Skeletal muscle cell (primary cell): ENCODE measurements around the gene STIP1.
"Not testable (repeated sequence)": the region's sequence is repeated elsewhere in the genome, so short reads cannot be mapped to it uniquely, and the experiment has no call there.

Experiments
- DNase-seq: peaks from one replicate; pipeline ENCODE4 v3.0.0-alpha.2; 2010; ENCODE audit warnings: low read depth
- H3K4me3 ChIP-seq: 2 replicates; pipeline ENCODE4 v1.5.1; 2011; ENCODE audit warnings: low read depth, mild to moderate bottlenecking, control low read depth, low read length, moderate library complexity

STIP1 gene

GRCh38 chr11:64156235-64157011, 29.5 kb upstream of the STIP1 start:
- H3K4me3 ChIP-seq = no peak overlapping the region

GRCh38 chr11:64157631-64158394, 28.2 kb upstream of the STIP1 start:
- H3K4me3 ChIP-seq = no peak overlapping the region
- no peak for DNase-seq

More at GRCh38 chr11:64156235-64157011, 29.5 kb upstream of the STIP1 start:
- DNase-seq = no peak

- DNase-seq = no peak
- H3K4me3 ChIP-seq = no peak overlapping the region
Measured at GRCh38 chr11:64161037-64161436, 24.9 kb upstream of the STIP1 start.

- not testable (repeated sequence) for DNase-seq, H3K4me3 ChIP-seq
Measured at GRCh38 chr11:64162769-64163168, 23.2 kb upstream of the STIP1 start.

GRCh38 chr11:64163951-64164350, 22.0 kb upstream of the STIP1 start:
- DNase-seq = no peak

GRCh38 chr11:64164392-64165312, 21.3 kb upstream of the STIP1 start:
- DNase-seq = no peak
- peak overlapping the region; percentile 69 for H3K4me3 ChIP-seq

More at GRCh38 chr11:64163951-64164350, 22.0 kb upstream of the STIP1 start:
- H3K4me3 ChIP-seq = no peak overlapping the region

GRCh38 chr11:64165481-64165841, 20.5 kb upstream of the STIP1 start:
- H3K4me3 ChIP-seq = peak overlapping the region; percentile 69
- DNase-seq = no peak

GRCh38 chr11:64165842-64166635, 19.9 kb upstream of the STIP1 start, which contains the start of gene MACROD1:
Gene MACROD1 (minus strand): TSS chr11:64166113. CDS start chr11:64165994, 119 bp downstream.
- H3K4me3 ChIP-seq = peak within 1 kb of the TSS; percentile 69
- DNase-seq = peak; percentile 31

GRCh38 chr11:64170419-64170818, 15.6 kb upstream of the STIP1 start:
- no peak for DNase-seq
- H3K4me3 ChIP-seq = no peak overlapping the region

GRCh38 chr11:64173616-64174355, 12.2 kb upstream of the STIP1 start:
- DNase-seq = no peak

GRCh38 chr11:64176751-64177150, 9.2 kb upstream of the STIP1 start:
- DNase-seq = no peak
- no peak overlapping the region for H3K4me3 ChIP-seq

More at GRCh38 chr11:64173616-64174355, 12.2 kb upstream of the STIP1 start:
- no peak overlapping the region for H3K4me3 ChIP-seq

- DNase-seq = no peak
- no peak overlapping the region for H3K4me3 ChIP-seq
Measured at GRCh38 chr11:64178203-64178602, 7.8 kb upstream of the STIP1 start.

GRCh38 chr11:64178951-64179639, 6.9 kb upstream of the STIP1 start:
- no peak for DNase-seq
- H3K4me3 ChIP-seq = no peak overlapping the region

- peak overlapping the region; percentile 32 for H3K4me3 ChIP-seq
- DNase-seq = no peak
Measured at GRCh38 chr11:64180891-64181290, 5.1 kb upstream of the STIP1 start.

GRCh38 chr11:64181506-64182411, 4.2 kb upstream of the STIP1 start:
- H3K4me3 ChIP-seq = peak overlapping the region; percentile 32
- peak; percentile 80 for DNase-seq

- H3K4me3 ChIP-seq = no peak overlapping the region
- no peak for DNase-seq
Measured at GRCh38 chr11:64183890-64184289, 2.1 kb upstream of the STIP1 start.
